Measurements from ENCODE around the gene SYDE2.
"Not testable (repeated sequence)": the region's sequence is repeated elsewhere in the genome, so short reads cannot be mapped to it uniquely, and the experiment has no call there.

SYDE2 gene

GRCh38 chr1:85203573-85204171 is 2.9 kb upstream of the SYDE2 start:
- DNase-seq: no peak

DNA sequence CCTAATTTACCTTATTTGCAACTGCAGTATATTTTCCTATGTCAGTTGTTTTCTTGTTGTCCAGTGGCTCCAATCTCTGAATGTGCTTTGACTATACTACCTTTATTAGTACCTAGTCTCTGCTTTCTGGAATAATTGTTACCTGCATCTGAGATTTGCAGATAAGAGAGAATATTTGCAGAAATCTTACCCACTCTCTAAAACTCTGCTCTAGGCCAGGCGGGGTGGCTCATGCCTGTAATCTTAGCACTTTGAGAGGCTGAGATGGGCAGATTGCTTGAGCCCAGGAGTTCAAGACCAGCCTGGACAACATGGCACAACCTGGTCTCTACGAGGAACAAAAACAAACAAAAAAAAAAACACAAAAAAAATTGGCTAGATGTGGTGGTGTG is 2.0 kb upstream of the SYDE2 start:
- no peak for DNase-seq

DNA sequence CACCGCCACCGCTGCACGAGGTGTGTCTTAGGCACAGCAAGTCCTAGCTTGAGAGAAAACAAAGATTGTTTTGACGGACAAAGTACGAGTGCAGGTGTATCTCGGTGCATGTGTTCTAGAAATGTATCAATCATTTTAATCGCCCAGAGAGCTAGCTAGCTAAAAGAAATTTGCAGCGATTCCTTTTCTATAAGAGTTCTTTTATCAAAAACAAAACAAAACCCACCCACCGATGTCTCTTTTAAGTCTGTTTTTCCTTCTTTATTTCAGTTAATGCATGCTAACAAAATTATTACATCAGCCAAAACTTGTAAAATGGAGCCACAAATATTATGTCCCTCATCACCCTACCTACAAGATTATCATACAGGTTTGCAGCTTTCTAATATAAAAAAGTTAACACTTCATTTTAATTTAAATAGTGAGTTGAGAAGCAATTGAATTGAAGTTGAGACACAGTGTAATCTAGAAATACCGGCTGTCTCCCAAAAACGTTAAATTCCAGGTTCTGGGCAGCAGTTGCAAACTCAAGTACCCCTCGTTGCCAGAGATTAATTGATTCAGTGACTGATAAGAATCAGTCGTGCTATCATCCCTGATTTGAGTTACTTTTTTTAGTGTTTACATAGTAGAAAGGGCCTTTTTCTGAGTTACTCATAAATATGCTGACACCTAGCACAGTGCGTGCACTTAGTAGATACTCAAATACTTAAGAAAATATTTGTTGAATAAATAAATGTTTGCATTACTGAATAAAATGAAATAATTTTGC is 1.5 kb upstream of the SYDE2 start:
- DNase-seq: no peak

- no peak for DNase-seq
Measured at GRCh38 chr1:85201340-85202091, 700 bp upstream of the SYDE2 start.

DNA sequence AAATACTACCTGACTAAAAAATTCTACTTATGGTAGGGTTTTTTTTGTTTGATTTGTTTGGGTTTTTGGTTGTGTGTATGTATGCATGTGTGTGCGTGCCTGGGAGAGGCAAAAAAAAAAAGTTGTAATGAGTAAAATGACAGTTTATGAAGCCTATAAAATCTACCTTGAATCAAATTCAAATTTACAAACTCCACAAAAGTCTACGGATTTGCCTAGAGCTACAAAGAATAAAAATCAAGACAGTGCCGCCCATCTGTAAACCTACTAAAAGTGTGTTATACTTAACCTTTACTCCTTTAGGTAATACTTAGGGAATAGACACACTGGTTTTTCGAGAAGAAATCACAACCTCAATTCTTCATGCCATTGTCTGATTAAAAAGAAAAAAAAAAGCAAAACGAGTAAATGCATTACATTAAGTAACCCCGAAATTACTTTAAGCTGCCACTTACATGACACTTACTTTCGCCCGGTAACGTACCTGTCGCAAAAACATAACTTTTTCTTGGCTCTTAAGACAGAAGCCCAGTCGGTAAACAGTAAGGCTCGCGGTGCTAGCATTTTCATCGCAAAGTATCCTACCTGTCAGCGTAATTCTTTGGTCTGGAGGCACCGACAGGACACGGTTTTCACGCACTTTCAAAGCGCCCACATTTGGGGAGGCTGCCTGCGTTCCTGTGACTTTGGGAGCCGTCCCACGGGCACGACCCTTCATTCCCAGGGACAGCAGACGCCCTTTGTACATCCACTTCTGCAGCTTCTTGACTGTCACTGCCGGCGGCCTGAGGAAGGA is 951 bp downstream of the SYDE2 start:
- no peak for DNase-seq

GRCh38 chr1:85198864-85199263 is 2.0 kb downstream of the SYDE2 start:
- no peak for DNase-seq

DNA sequence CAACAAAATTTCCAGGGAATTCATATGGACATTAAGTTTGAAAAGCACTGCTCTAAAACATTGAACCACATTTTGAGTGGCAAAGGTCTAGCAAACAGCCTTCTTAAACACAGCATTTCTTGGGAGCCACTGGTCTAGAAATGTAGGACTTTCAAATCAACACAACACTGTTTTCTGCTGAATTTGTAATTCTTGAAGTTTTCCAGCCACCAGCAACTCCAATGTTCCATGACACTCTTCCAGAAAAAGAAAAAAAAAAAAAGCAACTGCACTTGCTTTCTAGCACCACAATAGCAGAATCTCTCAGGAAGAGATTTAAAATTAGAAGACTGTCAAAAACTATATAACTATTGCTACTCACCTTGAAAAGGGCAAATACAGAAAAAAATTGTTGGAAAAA is 4.5 kb downstream of the SYDE2 start:
- no peak for DNase-seq

DNA sequence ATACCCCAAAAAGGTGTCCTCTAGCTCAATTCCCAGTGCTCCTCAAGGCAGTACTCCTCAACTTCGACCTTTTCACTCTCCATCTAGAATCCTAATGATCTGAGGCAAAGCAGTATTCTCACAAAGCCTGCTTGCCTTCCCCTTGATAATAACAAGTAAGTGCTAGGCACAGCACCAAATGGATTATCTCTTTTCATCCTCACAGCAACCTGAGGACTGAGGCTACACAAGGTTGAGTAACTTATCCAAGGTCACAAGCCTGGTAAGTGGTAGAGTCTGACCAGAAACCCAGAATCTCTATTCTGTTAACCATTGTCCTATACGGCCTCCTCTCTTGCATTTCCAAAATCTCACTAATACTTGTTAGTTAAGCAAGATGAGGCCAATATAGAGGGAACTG is 5.1 kb downstream of the SYDE2 start:
- DNase-seq: no peak

GRCh38 chr1:85192129-85192528 is 8.7 kb downstream of the SYDE2 start:
- not testable (repeated sequence) for DNase-seq

DNA sequence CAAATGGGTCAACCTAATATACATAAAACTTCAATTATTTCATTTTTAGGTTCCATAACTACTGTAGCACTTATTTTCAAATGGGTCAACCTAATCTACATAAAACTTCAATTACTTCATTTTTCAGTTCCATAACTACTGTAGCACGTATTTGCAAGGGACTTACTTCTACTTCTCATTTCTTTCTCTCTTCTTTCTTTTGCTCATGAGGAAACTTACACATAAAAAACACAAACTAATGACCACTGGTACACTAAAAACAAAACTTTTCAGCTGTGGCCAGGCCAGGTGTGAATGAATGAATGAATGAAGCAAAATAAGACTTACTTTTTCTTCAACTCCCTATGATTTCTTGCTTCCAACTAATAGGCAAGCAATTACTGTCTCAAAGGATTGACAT is 11.7 kb downstream of the SYDE2 start:
- no peak for DNase-seq

DNA sequence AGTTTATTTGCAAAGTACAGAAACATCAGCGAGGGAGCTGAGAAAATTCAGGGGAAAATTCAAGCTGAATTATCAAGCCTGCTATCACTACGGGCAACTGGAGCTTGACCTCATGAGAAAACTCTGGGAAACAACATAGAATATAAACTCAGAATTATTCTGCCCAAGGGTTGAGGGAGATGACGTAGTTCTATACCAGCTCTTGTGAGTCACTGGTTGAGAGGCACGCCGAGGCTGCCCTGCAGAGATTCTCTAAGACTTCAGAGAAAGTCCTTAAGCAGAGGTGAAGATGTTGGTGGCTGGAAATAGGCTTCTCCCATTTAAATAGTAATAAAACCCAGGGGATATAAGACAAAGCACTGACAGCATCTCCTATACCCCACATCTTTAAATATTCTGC is 12.3 kb downstream of the SYDE2 start:
- no peak for DNase-seq

- not testable (repeated sequence) for DNase-seq
Measured at GRCh38 chr1:85187021-85187420, 13.8 kb downstream of the SYDE2 start.

GRCh38 chr1:85184245-85184644 is 16.6 kb downstream of the SYDE2 start:
- DNase-seq: no peak

DNA sequence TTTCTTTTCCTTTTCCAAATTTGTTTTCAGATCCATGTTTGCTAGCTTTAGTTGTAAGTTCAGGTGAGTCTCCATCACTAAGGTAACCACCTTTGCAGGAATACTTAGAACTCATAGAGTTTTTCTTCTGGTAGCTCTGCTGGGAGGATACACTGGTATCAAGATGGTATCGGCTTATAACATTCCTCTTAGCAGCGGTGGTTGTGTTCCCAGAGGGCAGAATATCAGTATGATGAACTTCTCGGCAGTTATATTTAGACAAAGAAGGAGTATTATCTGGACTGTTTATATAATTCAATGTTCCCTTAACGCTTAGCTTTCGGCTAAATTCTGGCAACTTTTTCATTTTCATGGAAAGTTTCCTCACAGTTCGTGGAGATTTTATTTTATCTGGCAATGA is 18.1 kb downstream of the SYDE2 start:
- no peak for DNase-seq

DNA sequence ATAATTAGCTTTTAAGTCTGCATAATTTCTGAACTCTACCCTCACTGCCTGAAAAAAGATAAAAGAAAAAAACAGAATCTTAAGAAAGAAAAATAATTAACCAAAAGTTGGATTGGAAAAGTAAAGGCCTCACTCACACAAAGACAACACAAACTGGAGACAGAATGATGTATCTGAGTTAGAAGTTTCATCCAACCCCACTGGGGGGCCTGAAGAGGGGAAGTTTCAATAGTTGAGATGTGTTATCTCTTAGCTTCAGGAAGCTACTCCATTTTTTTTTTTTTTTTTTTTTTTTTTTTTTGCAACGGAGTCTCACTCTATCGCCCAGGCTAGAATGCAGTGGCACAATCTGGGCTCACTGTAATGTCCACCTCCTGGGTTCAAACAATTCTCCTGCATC is 19.9 kb downstream of the SYDE2 start:
- DNase-seq: no peak

DNA sequence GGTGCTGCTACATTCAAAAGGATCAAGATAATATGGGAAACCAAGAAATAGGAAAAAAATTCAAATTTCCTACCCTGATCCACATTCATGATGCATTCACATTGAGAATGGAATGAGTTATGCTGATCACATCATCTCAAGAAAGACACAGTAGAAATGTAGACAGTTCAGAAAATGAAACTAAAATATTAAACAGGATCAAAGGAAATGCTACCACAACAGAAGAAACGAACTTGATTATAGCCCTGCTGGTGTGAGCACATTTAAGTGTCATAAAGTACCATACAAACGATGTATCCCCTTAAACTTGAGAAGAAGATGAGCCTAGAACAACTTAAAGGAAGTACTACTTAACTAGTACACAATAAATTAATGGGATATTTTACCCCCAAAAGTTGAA is 21.3 kb downstream of the SYDE2 start:
- no peak for DNase-seq

GRCh38 chr1:85178396-85178795 is 22.4 kb downstream of the SYDE2 start:
- no peak for DNase-seq

- DNase-seq: no peak
Measured at GRCh38 chr1:85174503-85174902, 26.3 kb downstream of the SYDE2 start.

DNA sequence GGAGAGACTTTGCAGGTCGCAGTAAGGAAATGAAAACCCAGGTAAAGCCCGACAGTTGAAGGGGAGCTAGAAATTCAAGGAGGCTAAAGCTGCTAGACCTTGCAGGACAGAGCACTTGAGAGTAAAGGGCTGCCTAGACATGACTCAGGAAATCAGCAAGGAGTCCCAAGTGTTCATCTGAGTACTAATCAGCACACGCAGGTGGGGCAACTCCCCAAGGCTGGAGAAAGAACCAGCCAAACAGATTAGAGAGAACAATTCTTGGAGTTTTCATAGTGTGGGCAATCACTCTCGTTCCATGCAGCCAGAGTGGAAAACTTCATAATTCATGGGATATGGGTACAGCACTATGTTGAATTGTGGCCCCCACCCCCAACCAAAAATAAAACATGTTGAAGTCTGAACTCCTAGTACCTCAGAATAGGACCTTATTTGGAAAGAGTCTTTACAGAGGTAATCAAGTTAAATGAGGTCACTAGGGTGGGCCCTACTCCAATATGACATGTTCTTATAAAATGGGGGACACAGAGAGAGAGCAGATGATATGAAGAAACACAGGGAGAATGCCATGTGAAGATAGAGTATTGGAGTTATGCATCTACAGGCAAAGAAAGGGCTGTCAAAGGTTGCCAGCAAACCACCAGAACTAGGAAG is 28.0 kb downstream of the SYDE2 start:
- DNase-seq: no peak

DNA sequence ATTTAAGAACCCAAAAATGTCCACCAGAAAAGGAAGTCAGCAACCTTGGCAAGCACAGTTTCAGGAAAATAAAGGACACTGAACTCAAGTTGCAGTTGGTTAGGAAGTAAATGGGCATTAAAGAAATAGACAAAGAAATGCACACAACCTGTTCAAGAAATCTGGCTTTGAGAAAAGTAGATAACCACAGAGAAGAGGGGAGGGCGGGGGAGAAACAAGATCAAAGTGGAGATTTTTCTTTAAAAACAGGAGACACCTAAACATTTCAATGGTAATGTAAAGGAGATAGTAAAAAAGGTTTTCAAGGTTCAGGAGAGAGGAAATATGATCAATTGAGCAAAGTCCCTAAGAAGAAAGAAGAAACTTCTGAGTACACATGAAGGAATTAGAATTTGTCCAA is 29.1 kb downstream of the SYDE2 start:
- DNase-seq: no peak

DNA sequence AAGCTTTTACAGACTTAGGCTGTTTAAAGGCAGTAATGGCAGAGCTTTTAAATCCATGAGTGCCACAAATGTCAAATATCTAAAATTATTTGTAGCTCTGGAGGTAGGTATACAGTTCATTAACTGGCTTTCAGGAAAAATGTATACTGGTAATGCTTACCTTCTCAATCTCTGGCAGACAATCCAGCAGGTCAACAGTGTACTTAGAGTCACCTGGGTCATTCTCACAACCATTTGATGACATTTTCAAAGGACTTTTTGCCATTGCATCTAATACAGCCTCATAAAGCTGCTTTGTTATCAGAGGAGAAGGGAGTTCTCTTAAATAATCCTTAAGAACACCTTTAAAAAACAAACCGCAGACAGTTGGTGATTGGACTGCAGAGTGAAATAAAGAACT is 31.9 kb downstream of the SYDE2 start:
- DNase-seq: no peak

GRCh38 chr1:85166351-85166750 is 34.5 kb downstream of the SYDE2 start:
- no peak for DNase-seq

GRCh38 chr1:85158910-85159309 is 41.9 kb downstream of the SYDE2 start:
- no peak for DNase-seq
